ENCODE results near the gene SLC29A4.
"Not testable (repeated sequence)": the region's sequence is repeated elsewhere in the genome, so short reads cannot be mapped to it uniquely, and the experiment has no call there.

GRCh38 chr7:5323800-5324781 is 41.3 kb downstream of the SLC29A4 start:
- not testable (repeated sequence) for TF ChIP-seq CTCF, POLR2A (IDR thresholded peaks at IDR 0.05)

Data from heart left ventricle (tissue), 13 donors.